Hepatocyte (in vitro differentiated cells): ENCODE measurements around the gene RAPGEF6. TPM values are rescaled to one million over a fixed set of nuclear protein-coding genes. Genes with fewer than 3 reads are reported as not detected.

Experiments used
- DNase-seq: peaks from one replicate; pipeline ENCODE4 v3.0.0-alpha.2; 2016; ENCODE audit warnings: low spot score
- H2AFZ ChIP-seq: fragments of 200-600 bp; sonication (generic); 2 replicates; pipeline ENCODE4 v1.6.0; 2016; ENCODE audit warnings: antibody characterized with exemption, mild to moderate bottlenecking
- H3K27ac ChIP-seq: fragments of 200-600 bp; sonication (generic); 2 replicates; pipeline ENCODE4 v1.5.1; 2016; ENCODE audit warnings: mild to moderate bottlenecking
- H3K27me3 ChIP-seq: fragments of 200-600 bp; sonication (generic); 2 replicates; pipeline ENCODE4 v1.6.1; 2016
- H3K36me3 ChIP-seq: fragments of 200-600 bp; sonication (generic); replicated peaks from 2 replicates; pipeline ENCODE4 v1.5.1; 2016; ENCODE audit warnings: low read depth; ENCODE audit not compliant: insufficient read depth
- H3K4me1 ChIP-seq: fragments of 200-600 bp; sonication (generic); 2 replicates; pipeline ENCODE4 v1.5.1; 2016; ENCODE audit warnings: mild to moderate bottlenecking, moderate library complexity; ENCODE audit not compliant: insufficient read depth
- H3K4me2 ChIP-seq: fragments of 200-600 bp; sonication (generic); 2 replicates; pipeline ENCODE4 v1.6.0; 2016
- H3K4me3 ChIP-seq: fragments of 200-600 bp; sonication (generic); 2 replicates; pipeline ENCODE4 v1.5.1; 2016; ENCODE audit warnings: mild to moderate bottlenecking
- H3K79me2 ChIP-seq: fragments of 200-600 bp; sonication (generic); 2 replicates; pipeline ENCODE4 v1.6.0; 2017; ENCODE audit warnings: mild to moderate bottlenecking
- H3K9me2 ChIP-seq: fragments of 200-600 bp; sonication (generic); replicated peaks from 2 replicates; pipeline ENCODE4 v1.6.0; 2017; ENCODE audit warnings: mild to moderate bottlenecking; ENCODE audit not compliant: insufficient read depth
- H3K9me3 ChIP-seq: fragments of 200-600 bp; sonication (generic); 2 replicates; pipeline ENCODE4 v1.5.1; 2016; ENCODE audit warnings: low read depth, mild to moderate bottlenecking
- H4K20me1 ChIP-seq: fragments of 200-600 bp; sonication (generic); 2 replicates; pipeline ENCODE4 v1.6.0; 2016; ENCODE audit warnings: mild to moderate bottlenecking; ENCODE audit not compliant: insufficient read depth, poor library complexity, severe bottlenecking
- CTCF ChIP-seq: fragments of 200-600 bp; sonication (generic); IDR thresholded peaks from 2 replicates; pipeline ENCODE4 v1.5.1; 2016; ENCODE audit warnings: antibody characterized with exemption, mild to moderate bottlenecking; ENCODE audit not compliant: poor library complexity
- EZH2 ChIP-seq: fragments of 200-600 bp; sonication (generic); IDR thresholded peaks from 2 replicates; pipeline ENCODE4 v1.6.1; 2016; ENCODE audit warnings: antibody characterized with exemption, mild to moderate bottlenecking, borderline replicate concordance
- EZH2phosphoT487 ChIP-seq: fragments of 200-600 bp; sonication (generic); IDR thresholded peaks from one replicate; pipeline ENCODE4 v1.6.1; 2018; ENCODE audit warnings: antibody characterized with exemption, mild to moderate bottlenecking, low read depth, moderate library complexity; ENCODE audit not compliant: unreplicated experiment, severe bottlenecking
- WGBS: methylation state at CpG from one replicate; pipeline ENCODE4 v1.1.6; 2016; ENCODE audit warnings: low lambda C conversion rate; ENCODE audit errors: missing lambda C conversion rate; 5-methylcytosine and 5-hydroxymethylcytosine counted together
- polyA plus RNA-seq: library from polyadenylated mRNA; unstranded; fragments of >200 nt; fragmentation: Nextera tagmentation; extraction: Ambion mirVana; gene quantifications from 2 replicates; pipeline ENCODE4 v1.2.1, GENCODE V29; 2016
- total RNA-seq: library from RNA; depleted of rRNA; stranded (reverse); fragments of >200 nt; gene quantifications from 2 replicates; pipeline ENCODE4 v1.2.3, GENCODE V29; 2014

The RAPGEF6 gene
- total and polyA plus RNA-seq, 2 experiments from 2014 or later, result 4.7 to 13.3 TPM

DNA sequence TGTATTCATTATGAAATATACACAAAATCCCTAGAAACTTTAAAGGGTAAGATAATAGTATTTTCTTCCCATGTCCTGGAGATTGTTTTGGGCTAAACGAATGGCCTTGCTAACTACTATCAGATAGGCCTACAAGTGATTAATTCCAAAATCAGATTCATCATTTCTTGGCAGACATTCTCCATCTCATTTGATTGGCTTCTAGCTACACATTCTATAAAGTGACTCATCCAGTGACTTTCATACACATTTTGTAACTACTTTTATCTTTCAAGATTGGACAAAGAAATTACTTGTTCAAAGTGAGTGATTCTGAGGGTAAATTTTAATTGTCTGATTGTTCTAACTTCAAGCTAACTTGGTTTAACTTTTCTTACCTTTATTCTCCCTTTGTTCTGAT, 93.3 kb downstream of the RAPGEF6 start:
- Histone ChIP-seq H3K9me2 (no peaks in the 10 kb centered on the region), H2AFZ (no peak overlapping the region), H3K4me1 (no peaks in the 10 kb centered on the region), H3K79me2 (no peaks in the 10 kb centered on the region), H4K20me1 (no peaks in the 10 kb centered on the region), H3K36me3 (no peaks in the 10 kb centered on the region), H3K4me3 (no peak overlapping the region), H3K4me2 (no peak overlapping the region), H3K27ac (no peak overlapping the region), H3K9me3 (no peaks in the 10 kb centered on the region), H3K27me3 (no peaks in the 10 kb centered on the region)
- no peak for DNase-seq
- 100% methylated on average over 1 of the region's 1 CpG for WGBS
- TF ChIP-seq EZH2, result no peak
- TF ChIP-seq EZH2phosphoT487, result no peak
- no peak for TF ChIP-seq CTCF

GRCh38 chr5:131541071-131541470, 94.0 kb downstream of the RAPGEF6 start:
- Histone ChIP-seq H3K4me2 (no peak overlapping the region), H2AFZ (no peak overlapping the region), H3K79me2 (no peaks in the 10 kb centered on the region), H3K4me1 (no peaks in the 10 kb centered on the region), H3K36me3 (no peaks in the 10 kb centered on the region), H3K9me3 (no peaks in the 10 kb centered on the region), H3K27ac (no peak overlapping the region), H3K9me2 (no peaks in the 10 kb centered on the region), H3K4me3 (no peak overlapping the region), H4K20me1 (no peaks in the 10 kb centered on the region), H3K27me3 (no peaks in the 10 kb centered on the region)
- TF ChIP-seq EZH2phosphoT487, result no peak
- no peak for TF ChIP-seq EZH2
- TF ChIP-seq CTCF, result no peak
- no peak for DNase-seq

DNA sequence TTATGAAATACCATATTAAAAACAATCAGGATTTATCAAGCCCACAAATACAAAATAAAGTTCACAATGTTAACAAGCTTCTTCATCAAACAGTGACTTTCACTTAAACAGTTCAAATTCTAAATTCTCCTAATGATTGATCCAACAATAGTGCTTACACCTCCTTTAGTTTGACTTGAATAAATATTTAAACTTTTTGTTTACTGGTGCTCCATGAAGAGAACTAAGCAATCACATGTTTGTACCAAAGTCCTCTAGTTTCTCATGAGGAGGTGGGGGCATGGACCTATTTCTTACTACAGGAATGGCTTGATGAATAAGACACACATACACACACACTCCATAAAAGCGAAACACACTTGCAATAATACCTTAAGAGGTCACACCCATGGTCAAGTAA, 95.8 kb downstream of the RAPGEF6 start:
- DNase-seq, result no peak
- Histone ChIP-seq H3K9me2 (no peaks in the 10 kb centered on the region), H3K79me2 (no peaks in the 10 kb centered on the region), H3K4me2 (no peak overlapping the region), H3K4me1 (no peaks in the 10 kb centered on the region), H2AFZ (no peak overlapping the region), H4K20me1 (no peaks in the 10 kb centered on the region), H3K4me3 (no peak overlapping the region), H3K9me3 (no peaks in the 10 kb centered on the region), H3K27me3 (no peaks in the 10 kb centered on the region), H3K27ac (no peak overlapping the region), H3K36me3 (no peaks in the 10 kb centered on the region)
- no peak for TF ChIP-seq EZH2
- no peak for TF ChIP-seq EZH2phosphoT487
- TF ChIP-seq CTCF, result no peak
- 97% methylated on average over 1 of the region's 1 CpG for WGBS

GRCh38 chr5:131538177-131538593, 96.8 kb downstream of the RAPGEF6 start:
- H3K9me3 ChIP-seq, result no peaks in the 10 kb centered on the region
- no peak overlapping the region for H3K4me2 ChIP-seq
- no peak for DNase-seq
- H3K4me3 ChIP-seq, result no peak overlapping the region
- no peaks in the 10 kb centered on the region for H4K20me1 ChIP-seq
- TF ChIP-seq EZH2 (no peak), EZH2phosphoT487 (no peak), CTCF (no peak)
- H3K4me1 ChIP-seq, result no peaks in the 10 kb centered on the region
- no peaks in the 10 kb centered on the region for H3K36me3 ChIP-seq
- H3K9me2 ChIP-seq, result no peaks in the 10 kb centered on the region
- no peak overlapping the region for H2AFZ ChIP-seq
- H3K79me2 ChIP-seq, result no peaks in the 10 kb centered on the region
- no peaks in the 10 kb centered on the region for H3K27me3 ChIP-seq
- WGBS, result 77% methylated on average over 3 of the region's 3 CpGs
- no peak overlapping the region for H3K27ac ChIP-seq
